Measurements from ENCODE around the gene MADCAM1. TPM values are rescaled to one million over a fixed set of nuclear protein-coding genes. Genes with fewer than 3 reads are reported as not detected.

The MADCAM1 gene
- total RNA-seq, 2 experiments from 2014 or later: 0.20 to 0.22 TPM

- Mint-ChIP-seq H3K27me3 (no peaks in the 10 kb centered on the region), H3K9me3 (peaks cover 12% of the 10 kb centered on the region), H3K4me1 (ENCODE audit: low read depth) (no peaks in the 10 kb centered on the region), H3K4me3 (no peak overlapping the region), H3K36me3 (ENCODE audit: low read depth) (no peaks in the 10 kb centered on the region), H3K27ac (no peak overlapping the region)
- TF ChIP-seq CTCF (IDR thresholded peaks at IDR 0.05): no peak
- ChIA-PET CTCF (no interaction called here), POLR2A (no interaction called here)
- intact Hi-C loops (cut with micrococcal nuclease): no loop called here
- ATAC-seq (no peak), DNase-seq (no peak)
Observed at GRCh38 chr19:452829-453228, 43.5 kb upstream of the MADCAM1 start.

GRCh38 chr19:453606-454005 lies 42.7 kb upstream of the MADCAM1 start:
- no peaks in the 10 kb centered on the region for H3K4me1 Mint-ChIP-seq (ENCODE audit: low read depth)
- H3K27me3 Mint-ChIP-seq: no peaks in the 10 kb centered on the region
- no peak overlapping the region for H3K4me3 Mint-ChIP-seq
- intact Hi-C loops (cut with micrococcal nuclease): no loop called here
- ChIA-PET POLR2A (no interaction called here), CTCF (no interaction called here)
- peaks cover 12% of the 10 kb centered on the region for H3K9me3 Mint-ChIP-seq
- ATAC-seq (no peak), DNase-seq (no peak)
- no peaks in the 10 kb centered on the region for H3K36me3 Mint-ChIP-seq (ENCODE audit: low read depth)
- no peak overlapping the region for H3K27ac Mint-ChIP-seq
- TF ChIP-seq CTCF (IDR thresholded peaks at IDR 0.05): no peak

- Mint-ChIP-seq H3K4me1 (ENCODE audit: low read depth) (peaks cover 5% of the 10 kb centered on the region), H3K36me3 (ENCODE audit: low read depth) (no peaks in the 10 kb centered on the region), H3K4me3 (no peak overlapping the region), H3K27ac (no peak overlapping the region), H3K27me3 (peaks cover 6% of the 10 kb centered on the region), H3K9me3 (peaks cover 12% of the 10 kb centered on the region)
- ATAC-seq (no peak), DNase-seq (no peak)
- POLR2A ChIA-PET: no interaction called here
- intact Hi-C loops (cut with micrococcal nuclease): no loop called here
- CTCF ChIA-PET: no interaction called here
- no peak for TF ChIP-seq CTCF (IDR thresholded peaks at IDR 0.05)
Observed at GRCh38 chr19:455031-455705, 41.1 kb upstream of the MADCAM1 start.

- no peak overlapping the region for H3K4me3 Mint-ChIP-seq
- H3K27me3 Mint-ChIP-seq: peaks cover 6% of the 10 kb centered on the region
- ChIA-PET POLR2A (no interaction called here), CTCF (no interaction called here)
- no peak for TF ChIP-seq CTCF (IDR thresholded peaks at IDR 0.05)
- H3K9me3 Mint-ChIP-seq: peaks cover 7% of the 10 kb centered on the region
- peaks cover 5% of the 10 kb centered on the region for H3K4me1 Mint-ChIP-seq (ENCODE audit: low read depth)
- no peak for ATAC-seq
- no peaks in the 10 kb centered on the region for H3K36me3 Mint-ChIP-seq (ENCODE audit: low read depth)
- intact Hi-C loops (cut with micrococcal nuclease): no loop called here
- no peak overlapping the region for H3K27ac Mint-ChIP-seq
- no peak for DNase-seq
Observed at GRCh38 chr19:455851-456546, 40.3 kb upstream of the MADCAM1 start.

- H3K9me3 Mint-ChIP-seq: peaks cover 5% of the 10 kb centered on the region
- peaks cover 7% of the 10 kb centered on the region for H3K27me3 Mint-ChIP-seq
- peaks cover 6% of the 10 kb centered on the region for H3K4me1 Mint-ChIP-seq (ENCODE audit: low read depth)
- no peaks in the 10 kb centered on the region for H3K36me3 Mint-ChIP-seq (ENCODE audit: low read depth)
- intact Hi-C loops (cut with micrococcal nuclease): no loop called here
- H3K4me3 Mint-ChIP-seq: no peak overlapping the region
- ATAC-seq (no peak), DNase-seq (no peak)
- POLR2A ChIA-PET: no interaction called here
- CTCF ChIA-PET: no interaction called here
- TF ChIP-seq CTCF (IDR thresholded peaks at IDR 0.05): no peak
- H3K27ac Mint-ChIP-seq: no peak overlapping the region
Observed at GRCh38 chr19:456547-457110, 39.7 kb upstream of the MADCAM1 start.

All from activated CD8-positive, alpha-beta T cell treated with anti-CD3 and anti-CD28 coated beads for 36 hours (primary cell).